Activated naive CD8-positive, alpha-beta T cell treated with anti-CD3 and anti-CD28 coated beads, Interleukin-2, amount 10 ng/mL, durations not matched to agents 7 days and 5 days (primary cell): ENCODE data around the gene PDE1C. TPM values are rescaled to one million over a fixed set of nuclear protein-coding genes. Genes with fewer than 3 reads are reported as not detected.

Source experiments
- ATAC-seq: fragments of 150-1000 bp; cut with Tn5 transposase; one replicate; pipeline ENCODE4 v1.10.0; 2021; ENCODE audit warnings: low read depth, moderate library complexity
- POLR2A ChIA-PET: fragments of 350-600 bp; sonication (Branson Sonifier 250); formaldehyde crosslinking; loops from one replicate; lab custom pipeline; 2021; ENCODE audit warnings: antibody characterized with exemption; lab: Charles Lee
- DNase-seq: peaks from one replicate; pipeline ENCODE4 v3.0.0; 2021
- H3K27ac Mint-ChIP-seq: one replicate; pipeline ENCODE4 v1.8.0; 2022; ENCODE audit warnings: mild to moderate bottlenecking, mixed read lengths
- H3K27me3 Mint-ChIP-seq: one replicate; pipeline ENCODE4 v1.8.0; 2022; ENCODE audit warnings: mild to moderate bottlenecking, moderate library complexity, mixed read lengths
- H3K36me3 Mint-ChIP-seq: one replicate; pipeline ENCODE4 v1.8.0; 2021; ENCODE audit warnings: mild to moderate bottlenecking, mixed read lengths
- H3K4me1 Mint-ChIP-seq: one replicate; pipeline ENCODE4 v1.8.0; 2021; ENCODE audit warnings: mixed read lengths
- H3K4me3 Mint-ChIP-seq: one replicate; pipeline ENCODE4 v1.8.0; 2022; ENCODE audit warnings: mild to moderate bottlenecking, moderate library complexity, mixed read lengths
- H3K9me3 Mint-ChIP-seq: one replicate; pipeline ENCODE4 v1.8.0; 2021; ENCODE audit warnings: mixed read lengths
- total RNA-seq, 2 experiments: library from RNA; stranded (reverse); gene quantifications; one replicate each; pipeline ENCODE4 v1.2.3, GENCODE V29; 2021

Gene PDE1C
- total RNA-seq, 2 experiments from 2014 or later: not detected

DNA sequence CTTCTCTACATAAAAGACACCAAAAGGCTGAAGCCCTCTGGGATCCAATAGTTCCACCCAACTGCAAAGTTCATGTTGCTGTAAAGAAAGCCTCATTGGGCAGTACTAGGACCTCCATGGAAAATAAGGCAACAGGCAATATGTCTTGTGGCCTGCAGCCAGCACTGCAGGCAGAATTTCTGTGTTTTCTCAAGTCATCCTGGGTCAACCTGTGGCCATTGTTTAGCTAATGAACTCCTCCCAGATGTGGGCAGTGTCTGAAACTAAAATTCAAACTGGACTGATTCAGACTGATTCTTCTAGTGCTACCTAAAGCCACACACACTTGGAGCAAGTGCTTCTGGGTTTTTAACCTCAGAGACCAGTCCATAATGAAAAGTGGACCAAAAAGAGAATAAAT lies 241.7 kb downstream of the PDE1C start:
- Mint-ChIP-seq H3K27me3 (no peaks in the 10 kb centered on the region), H3K4me1 (no peaks in the 10 kb centered on the region), H3K9me3 (no peaks in the 10 kb centered on the region), H3K27ac (no peak overlapping the region), H3K36me3 (no peaks in the 10 kb centered on the region), H3K4me3 (no peak overlapping the region)
- POLR2A ChIA-PET: no interaction called here
- DNase-seq (no peak), ATAC-seq (no peak)

- H3K4me1 Mint-ChIP-seq: no peaks in the 10 kb centered on the region
- H3K27ac Mint-ChIP-seq: no peak overlapping the region
- H3K36me3 Mint-ChIP-seq: no peaks in the 10 kb centered on the region
- H3K4me3 Mint-ChIP-seq: no peak overlapping the region
- no peaks in the 10 kb centered on the region for H3K27me3 Mint-ChIP-seq
- DNase-seq: no peak
- POLR2A ChIA-PET: no interaction called here
- no peaks in the 10 kb centered on the region for H3K9me3 Mint-ChIP-seq
- no peak for ATAC-seq
Observed at GRCh38 chr7:31825576-31825975, 244.6 kb downstream of the PDE1C start.

DNA sequence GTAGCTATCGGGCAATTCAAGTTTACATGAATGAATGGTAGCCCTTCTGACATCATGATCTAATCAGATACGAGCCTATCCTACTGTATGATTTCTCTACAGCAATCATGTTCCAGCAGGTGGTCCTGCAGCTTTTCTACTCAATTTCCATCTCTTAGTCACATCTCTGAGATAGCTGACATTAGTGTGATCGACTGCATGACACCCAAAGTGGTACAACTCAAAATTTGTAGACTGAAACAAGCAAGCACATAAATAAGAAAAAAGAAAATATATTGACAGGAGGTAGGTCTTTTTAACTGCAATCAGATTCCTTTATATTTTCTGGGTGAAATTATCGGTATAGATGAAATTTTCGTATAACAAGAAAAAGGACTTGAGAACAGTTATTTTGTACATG lies 251.2 kb downstream of the PDE1C start:
- Mint-ChIP-seq H3K27me3 (no peaks in the 10 kb centered on the region), H3K4me3 (no peak overlapping the region), H3K9me3 (no peaks in the 10 kb centered on the region), H3K4me1 (no peaks in the 10 kb centered on the region), H3K36me3 (no peaks in the 10 kb centered on the region), H3K27ac (no peak overlapping the region)
- ATAC-seq: no peak
- POLR2A ChIA-PET: no interaction called here
- DNase-seq: no peak

DNA sequence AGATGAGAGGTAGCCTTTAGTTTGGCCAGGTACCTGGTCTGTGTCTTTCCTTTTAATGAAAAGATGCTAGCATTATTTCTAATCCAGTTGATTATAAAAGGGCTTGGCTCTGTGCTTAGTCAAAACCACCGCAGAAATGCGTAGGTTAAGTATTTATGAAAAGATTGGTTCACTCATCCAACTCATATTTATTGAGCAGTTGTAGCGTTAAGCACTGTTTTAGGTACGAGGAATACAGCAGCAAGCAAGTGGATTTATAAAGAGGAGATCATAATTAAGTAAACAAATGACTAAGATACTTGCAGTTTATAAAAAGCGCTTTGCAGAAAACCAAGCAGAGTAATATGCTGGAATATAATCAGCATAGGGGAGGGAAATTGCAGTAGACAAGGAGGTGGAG lies 253.4 kb downstream of the PDE1C start:
- ATAC-seq: no peak
- H3K27me3 Mint-ChIP-seq: no peaks in the 10 kb centered on the region
- POLR2A ChIA-PET: no interaction called here
- H3K36me3 Mint-ChIP-seq: no peaks in the 10 kb centered on the region
- no peak overlapping the region for H3K27ac Mint-ChIP-seq
- DNase-seq: no peak
- no peak overlapping the region for H3K4me3 Mint-ChIP-seq
- H3K4me1 Mint-ChIP-seq: no peaks in the 10 kb centered on the region
- no peaks in the 10 kb centered on the region for H3K9me3 Mint-ChIP-seq

- no peaks in the 10 kb centered on the region for H3K4me1 Mint-ChIP-seq
- ATAC-seq (no peak), DNase-seq (no peak)
- POLR2A ChIA-PET: no interaction called here
- H3K9me3 Mint-ChIP-seq: no peaks in the 10 kb centered on the region
- H3K27ac Mint-ChIP-seq: no peak overlapping the region
- no peaks in the 10 kb centered on the region for H3K36me3 Mint-ChIP-seq
- H3K27me3 Mint-ChIP-seq: no peaks in the 10 kb centered on the region
- H3K4me3 Mint-ChIP-seq: no peak overlapping the region
Observed at GRCh38 chr7:31815796-31816195, 254.4 kb downstream of the PDE1C start.

- Mint-ChIP-seq H3K27ac (no peak overlapping the region), H3K27me3 (no peaks in the 10 kb centered on the region), H3K4me1 (no peaks in the 10 kb centered on the region), H3K4me3 (no peak overlapping the region), H3K9me3 (no peaks in the 10 kb centered on the region), H3K36me3 (no peaks in the 10 kb centered on the region)
- POLR2A ChIA-PET: no interaction called here
- no peak for DNase-seq
- no peak for ATAC-seq
Observed at GRCh38 chr7:31814187-31814586, 256.0 kb downstream of the PDE1C start.

DNA sequence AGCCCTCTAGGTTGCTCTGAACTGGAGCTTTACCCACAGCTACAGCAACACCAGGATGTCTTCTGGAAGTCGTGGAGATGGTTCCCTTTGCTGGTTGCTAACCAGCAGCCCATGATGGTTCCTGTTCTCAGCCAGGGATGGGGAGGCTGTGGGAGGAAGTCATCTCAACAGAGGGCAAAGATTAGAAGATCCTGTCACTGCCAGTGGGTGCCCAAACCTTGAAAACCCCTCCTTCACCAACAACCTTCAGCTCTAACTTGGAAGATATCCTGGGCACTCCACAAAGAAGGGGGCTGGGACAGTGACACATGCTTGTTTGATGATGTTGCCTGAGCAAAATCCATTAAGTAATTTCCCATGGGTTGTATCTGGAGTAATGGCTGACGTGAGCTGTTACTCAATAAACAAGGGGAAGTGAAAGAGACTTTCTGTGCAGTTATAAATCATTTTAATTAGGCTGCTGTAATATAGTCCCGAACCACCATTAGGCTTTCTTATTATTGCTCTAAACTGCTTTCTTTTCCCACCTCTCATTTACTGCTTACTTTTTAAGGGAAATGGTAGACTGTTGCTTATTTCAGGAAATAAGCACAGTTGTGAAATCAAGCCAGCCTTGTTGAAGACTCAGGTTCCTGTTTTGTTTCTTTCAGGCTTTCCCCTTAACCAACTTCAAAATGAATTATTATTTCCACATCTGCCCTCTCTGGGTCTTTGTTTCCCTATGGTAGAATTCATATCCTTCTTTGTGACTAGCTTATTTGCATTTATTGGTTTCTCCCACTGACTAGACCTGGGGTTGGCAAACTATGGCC lies 258.4 kb downstream of the PDE1C start:
- Mint-ChIP-seq H3K9me3 (no peaks in the 10 kb centered on the region), H3K27me3 (no peaks in the 10 kb centered on the region), H3K36me3 (no peaks in the 10 kb centered on the region), H3K27ac (no peak overlapping the region), H3K4me1 (no peaks in the 10 kb centered on the region), H3K4me3 (no peak overlapping the region)
- POLR2A ChIA-PET: no interaction called here
- DNase-seq (no peak), ATAC-seq (no peak)

DNA sequence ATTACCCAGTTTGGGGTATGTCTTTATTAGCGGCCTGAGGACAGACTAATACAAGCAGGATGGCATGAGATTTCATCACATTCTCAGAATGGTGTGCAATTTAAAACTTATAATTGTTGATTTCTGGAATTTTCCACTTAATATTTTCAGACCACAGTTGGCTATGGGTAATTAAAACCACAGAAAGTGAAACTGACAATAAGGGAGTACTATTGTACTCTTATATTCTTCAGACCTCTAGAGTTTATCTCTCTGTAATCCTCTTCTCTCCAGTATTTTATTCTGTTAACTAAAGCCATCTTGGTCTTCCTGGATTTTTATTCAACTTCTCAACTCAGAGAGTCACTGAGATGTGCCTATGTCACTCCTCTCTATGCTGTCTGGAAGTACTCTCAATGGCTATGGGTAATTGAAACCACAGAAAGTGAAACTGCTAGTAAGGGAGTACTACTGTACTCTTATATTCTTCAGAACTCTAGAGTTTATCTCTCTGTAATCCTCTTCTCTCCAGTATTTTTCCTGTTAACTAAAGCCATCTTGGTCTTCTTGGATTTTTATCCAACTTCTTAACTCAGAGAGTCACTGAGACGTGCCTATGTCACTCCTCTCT lies 264.9 kb downstream of the PDE1C start:
- Mint-ChIP-seq H3K36me3 (no peaks in the 10 kb centered on the region), H3K27ac (no peak overlapping the region), H3K9me3 (peaks cover 3% of the 10 kb centered on the region), H3K4me3 (no peak overlapping the region), H3K4me1 (no peaks in the 10 kb centered on the region), H3K27me3 (no peaks in the 10 kb centered on the region)
- ATAC-seq: no peak
- POLR2A ChIA-PET: no interaction called here
- no peak for DNase-seq

DNA sequence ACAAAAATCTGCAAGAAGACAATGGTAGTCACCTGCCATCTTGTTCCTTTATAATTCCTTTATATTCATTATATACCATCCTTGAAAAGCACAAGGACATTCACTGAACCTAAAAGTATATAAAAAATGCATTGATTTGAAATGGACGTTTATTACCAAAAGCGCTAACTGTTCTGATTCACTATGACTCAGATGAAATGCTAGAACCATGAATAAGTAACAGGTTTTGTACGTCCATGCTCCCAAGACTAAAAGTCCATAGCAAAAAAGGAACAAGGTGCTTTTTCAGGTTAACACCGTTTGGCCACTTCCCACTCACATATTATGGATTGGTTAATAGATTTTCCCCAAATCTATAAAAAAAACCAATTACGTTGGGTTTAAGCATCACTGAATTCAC lies 273.8 kb downstream of the PDE1C start:
- DNase-seq (no peak), ATAC-seq (no peak)
- no peaks in the 10 kb centered on the region for H3K4me1 Mint-ChIP-seq
- H3K9me3 Mint-ChIP-seq: peaks cover 1% of the 10 kb centered on the region
- H3K27me3 Mint-ChIP-seq: no peaks in the 10 kb centered on the region
- H3K27ac Mint-ChIP-seq: no peak overlapping the region
- POLR2A ChIA-PET: no interaction called here
- no peaks in the 10 kb centered on the region for H3K36me3 Mint-ChIP-seq
- no peak overlapping the region for H3K4me3 Mint-ChIP-seq

- H3K9me3 Mint-ChIP-seq: peaks cover 1% of the 10 kb centered on the region
- no peak overlapping the region for H3K27ac Mint-ChIP-seq
- no peak overlapping the region for H3K4me3 Mint-ChIP-seq
- H3K36me3 Mint-ChIP-seq: no peaks in the 10 kb centered on the region
- DNase-seq (no peak), ATAC-seq (no peak)
- H3K27me3 Mint-ChIP-seq: no peaks in the 10 kb centered on the region
- no peaks in the 10 kb centered on the region for H3K4me1 Mint-ChIP-seq
- POLR2A ChIA-PET: no interaction called here
Observed at GRCh38 chr7:31794851-31795344, 275.3 kb downstream of the PDE1C start.

GRCh38 chr7:31791881-31792280 lies 278.3 kb downstream of the PDE1C start:
- ATAC-seq: no peak
- Mint-ChIP-seq H3K27ac (no peak overlapping the region), H3K27me3 (no peaks in the 10 kb centered on the region), H3K36me3 (no peaks in the 10 kb centered on the region), H3K4me3 (no peak overlapping the region), H3K4me1 (no peaks in the 10 kb centered on the region), H3K9me3 (peaks cover 1% of the 10 kb centered on the region)
- no peak for DNase-seq
- POLR2A ChIA-PET: no interaction called here

GRCh38 chr7:31788883-31789680 lies 281.1 kb downstream of the PDE1C start:
- ATAC-seq: no peak
- no peaks in the 10 kb centered on the region for H3K27me3 Mint-ChIP-seq
- no peak overlapping the region for H3K27ac Mint-ChIP-seq
- no peaks in the 10 kb centered on the region for H3K4me1 Mint-ChIP-seq
- H3K9me3 Mint-ChIP-seq: peaks cover 1% of the 10 kb centered on the region
- POLR2A ChIA-PET: no interaction called here
- H3K4me3 Mint-ChIP-seq: no peak overlapping the region
- no peak for DNase-seq
- no peaks in the 10 kb centered on the region for H3K36me3 Mint-ChIP-seq

DNA sequence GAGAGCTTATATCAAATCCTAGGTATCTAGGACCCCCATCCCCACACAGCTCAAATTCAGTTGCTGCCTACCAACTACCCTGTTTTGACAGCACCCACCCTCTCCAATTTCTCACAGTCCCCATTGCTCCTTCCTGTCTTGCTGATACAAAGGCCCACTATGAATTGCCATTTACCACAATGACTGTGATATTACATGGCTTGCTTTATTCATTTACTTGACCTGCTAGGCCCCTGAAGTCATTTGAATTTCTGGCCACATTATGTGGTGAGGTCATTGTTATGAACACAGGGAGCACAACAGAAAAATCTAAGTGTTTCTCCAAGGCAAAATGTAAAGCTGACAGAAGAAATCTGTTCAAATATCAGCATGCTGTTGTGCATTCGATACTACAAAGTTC lies 281.8 kb downstream of the PDE1C start:
- POLR2A ChIA-PET: no interaction called here

More for the DNA sequence above, 281.8 kb downstream of the PDE1C start:
- H3K27me3 Mint-ChIP-seq: no peaks in the 10 kb centered on the region
- H3K9me3 Mint-ChIP-seq: peaks cover 1% of the 10 kb centered on the region
- DNase-seq (no peak), ATAC-seq (no peak)
- no peaks in the 10 kb centered on the region for H3K36me3 Mint-ChIP-seq
- H3K27ac Mint-ChIP-seq: no peak overlapping the region
- H3K4me3 Mint-ChIP-seq: no peak overlapping the region
- H3K4me1 Mint-ChIP-seq: no peaks in the 10 kb centered on the region
